Measurements from ENCODE around the gene ANKRD62.

DNA sequence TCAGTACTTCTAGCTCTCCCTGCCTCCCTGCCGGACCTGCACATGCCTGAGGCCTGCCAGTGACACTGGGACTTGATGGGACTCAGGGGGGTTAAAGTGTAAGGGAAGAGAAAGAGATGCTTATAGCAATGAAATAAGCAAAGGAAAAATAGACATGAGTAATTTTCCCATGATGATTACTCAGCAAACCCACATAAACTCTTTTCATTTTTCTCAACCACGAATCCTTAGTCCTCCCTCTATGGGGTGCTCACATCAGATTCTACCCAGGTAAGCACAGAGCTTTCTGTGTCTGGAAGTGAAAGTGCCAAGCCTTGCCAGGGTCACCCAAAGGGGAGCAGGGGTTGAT lies 44.8 kb upstream of the ANKRD62 start:
- TF ChIP-seq, protein P1, sequence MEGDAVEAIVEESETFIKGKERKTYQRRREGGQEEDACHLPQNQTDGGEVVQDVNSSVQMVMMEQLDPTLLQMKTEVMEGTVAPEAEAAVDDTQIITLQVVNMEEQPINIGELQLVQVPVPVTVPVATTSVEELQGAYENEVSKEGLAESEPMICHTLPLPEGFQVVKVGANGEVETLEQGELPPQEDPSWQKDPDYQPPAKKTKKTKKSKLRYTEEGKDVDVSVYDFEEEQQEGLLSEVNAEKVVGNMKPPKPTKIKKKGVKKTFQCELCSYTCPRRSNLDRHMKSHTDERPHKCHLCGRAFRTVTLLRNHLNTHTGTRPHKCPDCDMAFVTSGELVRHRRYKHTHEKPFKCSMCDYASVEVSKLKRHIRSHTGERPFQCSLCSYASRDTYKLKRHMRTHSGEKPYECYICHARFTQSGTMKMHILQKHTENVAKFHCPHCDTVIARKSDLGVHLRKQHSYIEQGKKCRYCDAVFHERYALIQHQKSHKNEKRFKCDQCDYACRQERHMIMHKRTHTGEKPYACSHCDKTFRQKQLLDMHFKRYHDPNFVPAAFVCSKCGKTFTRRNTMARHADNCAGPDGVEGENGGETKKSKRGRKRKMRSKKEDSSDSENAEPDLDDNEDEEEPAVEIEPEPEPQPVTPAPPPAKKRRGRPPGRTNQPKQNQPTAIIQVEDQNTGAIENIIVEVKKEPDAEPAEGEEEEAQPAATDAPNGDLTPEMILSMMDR (IDR thresholded peaks at IDR 0.05): no peak
- no peak for TF ChIP-seq POLR2A (IDR thresholded peaks at IDR 0.05)
